WI38 (cell line): ENCODE data around the gene GALM.

Experiments
- H3K4me3 ChIP-seq: 2 replicates; pipeline ENCODE4 v1.5.1; 2011; ENCODE audit warnings: low read depth, mild to moderate bottlenecking, control low read depth, low read length
- CTCF ChIP-seq: IDR thresholded peaks from 2 replicates; pipeline ENCODE4 v1.5.1; 2012; ENCODE audit warnings: low read depth, mild to moderate bottlenecking, control low read depth, low read length

Gene GALM

DNA sequence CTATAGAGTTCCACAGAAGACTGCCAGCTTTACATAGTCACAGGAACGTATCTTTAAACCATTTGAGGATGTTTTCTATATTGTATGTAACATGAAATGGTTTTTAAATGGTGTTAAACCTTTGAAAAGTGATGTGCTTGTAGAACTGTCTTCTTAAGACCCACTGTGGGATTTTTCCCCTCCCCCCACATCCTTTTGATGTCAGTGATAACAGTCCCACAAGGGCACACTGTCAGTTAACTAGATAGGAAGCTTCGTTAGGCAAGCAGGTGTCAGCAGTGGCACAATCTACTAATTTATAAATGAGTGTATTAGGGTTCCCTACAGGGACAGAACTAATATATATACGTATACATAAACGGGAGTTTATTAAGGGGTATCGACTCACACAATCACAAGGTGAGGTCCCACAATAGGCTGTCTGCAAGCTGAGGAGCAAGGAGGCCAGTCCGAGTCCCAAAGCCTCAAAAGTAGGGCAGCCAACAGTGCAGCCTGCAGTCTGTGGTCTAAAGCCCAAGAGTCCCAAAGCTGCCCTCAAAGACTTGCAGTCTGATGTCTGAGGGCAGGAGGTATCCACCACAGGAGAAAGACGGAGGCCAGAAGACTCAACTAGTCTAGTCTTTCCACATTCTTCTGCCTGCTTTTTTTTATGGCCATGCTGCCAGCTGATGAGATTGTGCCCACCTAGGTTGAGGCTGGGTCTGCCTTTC lies 39.4 kb upstream of the GALM start:
- no peak overlapping the region for H3K4me3 ChIP-seq
- no peak for TF ChIP-seq CTCF

DNA sequence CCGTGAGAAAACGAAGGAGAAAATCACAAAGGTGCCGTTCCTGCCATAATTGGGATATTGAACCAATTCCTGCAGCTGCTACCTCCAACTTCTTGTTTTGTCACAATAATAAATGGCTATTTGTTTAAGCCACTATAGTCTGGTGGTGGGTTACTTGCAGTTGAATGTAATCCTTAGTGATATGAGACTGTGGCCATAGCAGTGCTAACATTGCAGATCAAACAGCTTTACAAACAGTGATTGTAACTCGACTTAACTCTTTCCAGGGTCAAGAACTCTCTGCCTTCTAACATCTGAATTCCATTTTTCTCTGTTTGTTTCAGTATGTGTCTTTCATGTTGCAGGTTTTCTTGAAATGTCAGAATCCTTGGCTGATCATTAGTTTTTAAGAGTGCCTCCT lies 38.5 kb upstream of the GALM start:
- H3K4me3 ChIP-seq = no peak overlapping the region
- no peak for TF ChIP-seq CTCF

GRCh38 chr2:38629684-38630083 lies 36.2 kb upstream of the GALM start:
- H3K4me3 ChIP-seq = no peak overlapping the region
- no peak for TF ChIP-seq CTCF

- no peak for TF ChIP-seq CTCF
- H3K4me3 ChIP-seq = no peak overlapping the region
These were observed 33.9 kb upstream of the GALM start for GRCh38 chr2:38631976-38632375.

DNA sequence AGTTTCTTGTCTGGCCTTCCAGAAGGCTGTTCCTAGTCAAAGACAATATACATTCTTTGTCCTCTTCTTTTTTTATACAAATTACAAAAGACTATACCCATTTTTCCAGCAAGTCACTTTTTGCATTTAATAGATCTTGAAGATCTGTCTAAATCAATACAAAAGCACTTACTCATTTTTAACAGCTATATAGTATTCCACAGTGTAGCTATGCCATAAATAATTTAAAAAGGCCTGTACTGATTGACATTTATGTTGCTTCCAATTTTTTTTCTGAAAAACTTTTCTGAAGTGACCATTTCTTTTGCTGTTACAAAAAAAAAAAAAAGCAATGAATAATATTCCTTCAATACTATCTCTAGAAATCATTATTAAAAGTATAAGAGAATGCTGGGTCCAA lies 32.9 kb upstream of the GALM start:
- TF ChIP-seq CTCF = no peak
- no peak overlapping the region for H3K4me3 ChIP-seq

- H3K4me3 ChIP-seq = no peak overlapping the region
- TF ChIP-seq CTCF = no peak
These were observed 32.0 kb upstream of the GALM start for GRCh38 chr2:38633895-38634294.

- H3K4me3 ChIP-seq = no peak overlapping the region
- TF ChIP-seq CTCF = no peak
These were observed 31.2 kb upstream of the GALM start for GRCh38 chr2:38634684-38635083.
